GM13976 (cell line): Measurements from ENCODE around the gene CDK18.

Experiments
- DNase-seq: peaks from one replicate; pipeline ENCODE4 v3.0.0; 2012; ENCODE audit warnings: low spot score
- CTCF ChIP-seq: IDR thresholded peaks from 2 replicates; pipeline ENCODE4 v1.5.1; 2012; ENCODE audit warnings: borderline replicate concordance, mild to moderate bottlenecking; ENCODE audit not compliant: insufficient read depth; ENCODE audit errors: extremely low read depth, missing control alignments, control extremely low read depth
- in situ Hi-C: fragments of 300-500 bp; cut with MboI; formaldehyde crosslinking; loops from one replicate; pipeline ENCODE4 v1.12.0; 2022; ENCODE audit warnings: low sequenced_read_pairs, mixed read lengths, inconsistent platforms; ENCODE audit not compliant: unreplicated experiment

CDK18 gene

GRCh38 chr1:205572421-205572820, 68.0 kb downstream of the CDK18 start:
- no peak for TF ChIP-seq CTCF
- no peak for DNase-seq
- in situ Hi-C loops, result no loop called here

- in situ Hi-C loops, result no loop called here
- no peak for TF ChIP-seq CTCF
- no peak for DNase-seq
Observed at GRCh38 chr1:205575294-205575885, 70.9 kb downstream of the CDK18 start.

GRCh38 chr1:205576011-205576410, 71.5 kb downstream of the CDK18 start:
- no peak for DNase-seq
- TF ChIP-seq CTCF, result no peak
- in situ Hi-C loops, result no loop called here

GRCh38 chr1:205576805-205577761, 72.6 kb downstream of the CDK18 start:
- no peak for TF ChIP-seq CTCF
- DNase-seq, result no peak
- in situ Hi-C loops, result no loop called here

- no peak for DNase-seq
- TF ChIP-seq CTCF, result no peak
- in situ Hi-C loops, result no loop called here
Observed at GRCh38 chr1:205577874-205578658, 73.6 kb downstream of the CDK18 start.
